H1 (cell line): ENCODE measurements around the gene CNR2. TPM values are rescaled to one million over a fixed set of nuclear protein-coding genes. Genes with fewer than 3 reads are reported as not detected.

Experiments
- EP300 ChIP-seq, 2 experiments: IDR thresholded peaks; 1 replicate in 1 of 2; 2 replicates in 1 of 2; pipeline ENCODE4 v1.6.1; 2011 to 2012; ENCODE audit warnings: low read depth in 2 of 2, low read length in 2 of 2, mild to moderate bottlenecking in 2 of 2, borderline replicate concordance in 1 of 2, inconsistent platforms in 1 of 2, moderate library complexity in 1 of 2
- polyA plus RNA-seq, 7 experiments: library from polyadenylated mRNA; depleted of rRNA in 3 of 7; stranded (reverse) in 5 of 7; unstranded in 2 of 7; fragments of >200 nt in 5 of 7; fragments of 200-250 nt in 2 of 7; gene quantifications; 1 replicate in 5 of 7; 2 replicates in 1 of 7; 4 replicates in 1 of 7; pipeline versions ENCODE4 v1.2.1 to v1.2.3, GENCODE V29; 2011 to 2013; ENCODE audit warnings: missing spikeins in 2 of 7, mixed read lengths in 2 of 7
- total RNA-seq: library from RNA; stranded (reverse); fragmentation: NEBNext Ultra II Directional; extraction: Animal tissue kit (Norgen Biotek cat#: 25700); gene quantifications from 2 replicates; pipeline ENCODE4 v1.2.1, GENCODE V29; 2021
- TF ChIP-seq, protein P1 (sequence below): IDR thresholded peaks from 2 replicates; pipeline ENCODE4 v1.6.1; 2012; ENCODE audit warnings: low read length, inconsistent platforms
- TF ChIP-seq, protein P2 (sequence below), 3 experiments: IDR thresholded peaks; 1 replicate in 2 of 3; 2 replicates in 1 of 3; pipeline versions ENCODE4 v1.5.1 to v1.6.1; 2011; ENCODE audit warnings: low read length in 3 of 3, mild to moderate bottlenecking in 3 of 3, inconsistent platforms in 2 of 3, low read depth in 1 of 3, moderate library complexity in 1 of 3; ENCODE audit not compliant: insufficient read depth in 1 of 3; ENCODE audit errors: control extremely low read depth in 1 of 3

Gene CNR2
- total and polyA plus RNA-seq, 2 of the 8 experiments (the other 6 are each of a cell fraction or from before 2014, with no cell fraction given), result not detected

DNA sequence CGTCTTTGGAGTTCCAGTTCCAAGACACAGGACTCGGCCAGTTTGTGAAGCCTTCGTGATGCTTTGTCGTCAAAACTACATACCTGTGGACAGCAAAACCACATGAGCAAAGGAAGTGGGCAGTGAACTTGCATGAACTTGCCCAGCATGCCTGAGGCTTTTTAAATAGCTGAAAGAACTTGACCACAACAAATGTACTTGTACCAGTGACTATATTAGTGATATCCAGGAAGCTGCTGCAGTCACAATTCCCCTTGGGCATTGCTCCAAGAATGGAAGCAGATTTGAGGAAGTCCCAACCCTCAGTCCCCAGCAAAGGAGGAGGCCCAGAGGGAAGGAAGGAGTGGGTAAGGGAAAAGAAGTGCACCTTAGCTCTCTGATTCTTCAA lies 47.6 kb downstream of the CNR2 start (continued):
- no peak for TF ChIP-seq EP300 (IDR thresholded peaks at IDR 0.05; ENCODE audit: borderline replicate concordance in 1 of 2, low read depth in 2 of 2, low read length in 2 of 2)
- TF ChIP-seq, protein P1, sequence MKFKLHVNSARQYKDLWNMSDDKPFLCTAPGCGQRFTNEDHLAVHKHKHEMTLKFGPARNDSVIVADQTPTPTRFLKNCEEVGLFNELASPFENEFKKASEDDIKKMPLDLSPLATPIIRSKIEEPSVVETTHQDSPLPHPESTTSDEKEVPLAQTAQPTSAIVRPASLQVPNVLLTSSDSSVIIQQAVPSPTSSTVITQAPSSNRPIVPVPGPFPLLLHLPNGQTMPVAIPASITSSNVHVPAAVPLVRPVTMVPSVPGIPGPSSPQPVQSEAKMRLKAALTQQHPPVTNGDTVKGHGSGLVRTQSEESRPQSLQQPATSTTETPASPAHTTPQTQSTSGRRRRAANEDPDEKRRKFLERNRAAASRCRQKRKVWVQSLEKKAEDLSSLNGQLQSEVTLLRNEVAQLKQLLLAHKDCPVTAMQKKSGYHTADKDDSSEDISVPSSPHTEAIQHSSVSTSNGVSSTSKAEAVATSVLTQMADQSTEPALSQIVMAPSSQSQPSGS, result no peak
- TF ChIP-seq, protein P2, sequence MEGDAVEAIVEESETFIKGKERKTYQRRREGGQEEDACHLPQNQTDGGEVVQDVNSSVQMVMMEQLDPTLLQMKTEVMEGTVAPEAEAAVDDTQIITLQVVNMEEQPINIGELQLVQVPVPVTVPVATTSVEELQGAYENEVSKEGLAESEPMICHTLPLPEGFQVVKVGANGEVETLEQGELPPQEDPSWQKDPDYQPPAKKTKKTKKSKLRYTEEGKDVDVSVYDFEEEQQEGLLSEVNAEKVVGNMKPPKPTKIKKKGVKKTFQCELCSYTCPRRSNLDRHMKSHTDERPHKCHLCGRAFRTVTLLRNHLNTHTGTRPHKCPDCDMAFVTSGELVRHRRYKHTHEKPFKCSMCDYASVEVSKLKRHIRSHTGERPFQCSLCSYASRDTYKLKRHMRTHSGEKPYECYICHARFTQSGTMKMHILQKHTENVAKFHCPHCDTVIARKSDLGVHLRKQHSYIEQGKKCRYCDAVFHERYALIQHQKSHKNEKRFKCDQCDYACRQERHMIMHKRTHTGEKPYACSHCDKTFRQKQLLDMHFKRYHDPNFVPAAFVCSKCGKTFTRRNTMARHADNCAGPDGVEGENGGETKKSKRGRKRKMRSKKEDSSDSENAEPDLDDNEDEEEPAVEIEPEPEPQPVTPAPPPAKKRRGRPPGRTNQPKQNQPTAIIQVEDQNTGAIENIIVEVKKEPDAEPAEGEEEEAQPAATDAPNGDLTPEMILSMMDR (IDR thresholded peaks at IDR 0.05; ENCODE audit: control extremely low read depth in 1 of 3, insufficient read depth in 1 of 3, low read depth in 1 of 3, low read length in 3 of 3), result no peak
- TF ChIP-seq, all 59 proteins: peak for 0
